ENCODE measurements around the gene SH3BP1.

The SH3BP1 gene

DNA sequence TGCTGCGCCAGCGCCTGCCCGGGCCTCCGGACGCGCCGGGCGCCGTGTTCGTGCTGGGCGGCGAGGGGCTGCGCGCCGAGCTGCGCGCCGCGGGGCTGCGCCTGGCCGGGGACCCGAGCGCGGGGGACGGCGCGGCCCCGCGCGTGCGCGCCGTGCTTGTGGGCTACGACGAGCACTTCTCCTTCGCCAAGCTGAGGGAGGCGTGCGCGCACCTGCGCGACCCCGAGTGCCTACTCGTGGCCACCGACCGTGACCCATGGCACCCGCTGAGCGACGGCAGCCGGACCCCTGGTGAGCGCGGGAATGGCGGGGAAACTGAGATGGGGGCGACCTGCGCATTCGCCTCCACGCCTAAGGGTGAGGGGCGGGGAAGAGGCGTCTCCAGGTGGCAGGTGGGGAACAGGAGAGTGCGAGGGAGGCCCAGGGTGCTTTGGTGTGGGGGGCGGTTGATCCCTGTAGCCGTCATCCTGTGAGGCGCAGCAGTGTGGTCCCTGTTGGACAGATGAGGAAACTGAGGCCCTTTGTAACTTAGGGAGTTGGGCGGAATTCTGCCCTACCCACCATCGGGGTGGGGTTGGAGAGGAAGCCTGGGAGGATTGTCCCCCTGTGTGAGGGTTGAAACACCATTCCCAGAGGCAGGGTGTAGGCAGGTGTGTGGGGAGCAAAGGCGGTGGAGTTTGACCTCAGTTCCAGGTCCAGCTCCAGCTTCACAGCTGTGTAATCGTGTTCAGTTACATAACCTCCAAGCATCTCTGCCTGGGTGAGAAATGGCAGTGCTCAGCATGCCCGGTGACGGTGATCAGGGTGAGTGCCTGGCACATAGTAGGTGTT lies 19.8 kb downstream of the SH3BP1 start:
- DNase-seq (ENCODE audit: low spot score), result no peak

DNA sequence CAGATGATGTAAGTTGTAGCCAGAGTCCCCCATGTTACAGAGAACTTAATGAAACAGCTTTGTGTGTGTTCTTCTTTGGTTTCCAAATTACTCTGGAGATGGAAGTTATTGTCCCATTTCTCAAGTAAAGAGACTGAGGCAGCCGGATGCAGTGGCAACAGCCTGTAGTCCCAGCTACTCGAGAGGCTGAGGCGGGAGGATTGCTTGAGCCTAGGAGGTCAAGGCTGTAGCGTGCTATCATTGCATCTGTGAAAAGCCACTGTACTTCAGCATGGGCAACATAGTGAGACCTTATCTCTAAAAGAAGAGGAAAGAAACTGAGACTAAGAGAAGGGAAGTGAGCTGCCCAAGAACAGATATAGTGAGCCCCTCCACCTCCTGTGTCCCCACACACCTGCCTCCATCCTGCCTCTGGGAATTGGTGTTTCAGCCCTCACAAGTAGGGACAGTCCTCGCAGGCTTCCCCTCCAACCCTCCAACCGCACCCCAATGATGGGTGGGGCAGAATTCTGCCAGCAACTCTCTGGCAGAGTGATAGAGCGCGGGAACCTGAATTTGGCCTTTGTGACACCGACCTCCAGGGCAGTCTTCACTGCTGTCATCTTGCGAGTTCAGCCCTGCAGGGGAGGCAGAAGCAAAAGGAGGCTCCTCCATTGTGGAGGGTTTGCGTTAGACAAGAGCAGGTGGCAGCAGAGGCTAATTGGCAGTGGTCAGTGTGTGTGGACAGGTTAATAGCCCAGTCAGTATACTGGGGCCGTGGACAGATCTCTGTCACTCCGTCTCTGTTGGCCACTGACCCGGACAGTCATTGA lies 20.6 kb downstream of the SH3BP1 start:
- DNase-seq (ENCODE audit: low spot score), result no peak

- DNase-seq (ENCODE audit: low spot score), result no peak
Observed at GRCh38 chr22:37660709-37661045, 21.2 kb downstream of the SH3BP1 start.

DNA sequence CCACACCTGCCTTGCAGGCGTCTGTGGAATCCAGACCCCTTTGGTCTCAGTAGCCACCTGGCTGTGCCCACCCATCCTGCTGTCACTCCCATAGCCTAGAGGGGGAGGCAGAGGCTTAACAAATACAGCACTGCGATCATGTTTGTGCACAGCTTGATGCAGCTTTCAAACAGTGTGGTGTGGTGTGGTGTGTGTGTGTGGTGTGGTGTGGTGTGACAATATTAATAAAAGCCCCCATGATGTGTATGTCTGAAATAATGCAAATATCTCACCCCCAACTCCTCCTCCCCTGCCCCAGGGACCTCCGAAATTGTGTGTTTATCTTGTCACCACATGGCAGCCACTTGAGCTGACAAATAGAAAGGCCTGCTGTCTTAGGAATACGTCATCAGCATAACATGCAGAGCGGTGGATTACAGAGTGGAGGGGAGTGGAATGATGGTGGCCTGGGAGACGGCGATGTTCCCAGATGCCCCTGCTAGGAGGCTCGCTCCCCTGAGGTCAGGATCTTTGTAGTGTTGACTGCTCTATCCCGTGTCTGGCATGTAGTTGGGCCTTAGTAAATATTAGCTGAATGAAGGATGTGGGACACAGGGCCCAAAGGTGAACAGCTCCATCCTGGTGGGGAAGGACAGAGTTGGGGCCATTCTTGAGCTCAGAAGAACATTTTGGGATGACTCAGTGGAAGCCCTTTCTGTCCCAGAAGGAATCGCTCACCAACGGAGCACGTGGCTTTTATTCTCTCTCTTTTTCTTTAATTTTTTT lies 21.9 kb downstream of the SH3BP1 start:
- peak; percentile 74 for DNase-seq (ENCODE audit: low spot score)

- DNase-seq (ENCODE audit: low spot score), result no peak
Observed at GRCh38 chr22:37662039-37662438, 22.6 kb downstream of the SH3BP1 start.

GRCh38 chr22:37663521-37664140 lies 24.2 kb downstream of the SH3BP1 start:
- DNase-seq (ENCODE audit: low spot score), result no peak

GRCh38 chr22:37664249-37665101 lies 25.0 kb downstream of the SH3BP1 start:
- peak; percentile 97 for DNase-seq (ENCODE audit: low spot score)

GRCh38 chr22:37665487-37665886 lies 26.0 kb downstream of the SH3BP1 start:
- DNase-seq (ENCODE audit: low spot score), result no peak

DNA sequence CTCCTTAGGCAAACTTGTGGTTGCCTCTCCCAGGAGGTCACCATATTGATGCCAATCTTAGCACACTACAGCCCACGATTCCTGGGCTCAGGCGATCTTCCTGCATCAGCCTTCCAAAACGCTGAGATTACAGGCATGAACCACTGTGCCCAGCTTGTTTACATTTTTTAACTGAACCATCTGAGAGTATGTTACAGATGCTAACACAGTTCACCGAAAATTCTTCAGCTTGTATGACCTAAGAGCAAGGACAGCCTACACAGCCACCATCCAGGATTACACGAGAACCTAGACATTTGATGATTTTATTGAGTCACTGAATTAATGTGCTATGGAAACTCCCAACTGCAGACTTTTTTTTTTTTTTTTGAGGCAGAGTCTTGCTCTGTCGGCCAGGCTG lies 30.1 kb downstream of the SH3BP1 start:
- no peak for DNase-seq (ENCODE audit: low spot score)

DNA sequence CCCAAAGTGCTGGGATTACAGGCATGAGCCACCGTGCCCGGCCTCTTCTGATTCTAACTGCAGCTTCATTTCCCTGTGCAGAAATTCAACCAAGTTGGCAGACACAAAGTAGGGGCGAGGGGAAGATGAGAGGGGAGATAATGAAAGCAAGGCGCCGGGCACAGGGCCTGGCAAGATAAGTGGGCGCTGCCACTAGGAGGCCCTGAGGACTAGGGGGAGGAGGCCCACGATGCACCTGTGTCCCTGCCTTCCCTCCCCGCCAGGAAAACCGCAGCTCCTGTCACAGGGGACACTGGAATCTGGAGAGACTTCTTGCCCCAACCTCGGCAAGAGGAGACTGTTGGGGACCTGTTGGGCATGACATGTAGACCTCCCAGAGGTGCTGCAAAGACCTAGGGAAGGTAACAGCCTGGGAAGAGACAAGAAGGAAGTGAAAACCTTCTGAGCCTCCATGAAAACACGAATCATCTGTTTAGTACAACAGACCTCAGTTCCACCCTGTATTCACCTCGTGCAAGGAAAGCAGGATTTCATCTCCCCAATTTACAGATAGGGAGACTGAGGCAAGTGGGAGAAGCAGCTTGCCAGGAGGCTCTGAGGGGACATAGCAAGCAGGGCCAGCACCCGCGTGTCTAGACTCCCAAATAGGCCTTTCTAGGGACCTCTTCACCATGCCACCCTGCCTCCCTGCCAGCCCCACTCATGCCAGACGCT lies 32.9 kb downstream of the SH3BP1 start:
- DNase-seq (ENCODE audit: low spot score), result no peak

DNA sequence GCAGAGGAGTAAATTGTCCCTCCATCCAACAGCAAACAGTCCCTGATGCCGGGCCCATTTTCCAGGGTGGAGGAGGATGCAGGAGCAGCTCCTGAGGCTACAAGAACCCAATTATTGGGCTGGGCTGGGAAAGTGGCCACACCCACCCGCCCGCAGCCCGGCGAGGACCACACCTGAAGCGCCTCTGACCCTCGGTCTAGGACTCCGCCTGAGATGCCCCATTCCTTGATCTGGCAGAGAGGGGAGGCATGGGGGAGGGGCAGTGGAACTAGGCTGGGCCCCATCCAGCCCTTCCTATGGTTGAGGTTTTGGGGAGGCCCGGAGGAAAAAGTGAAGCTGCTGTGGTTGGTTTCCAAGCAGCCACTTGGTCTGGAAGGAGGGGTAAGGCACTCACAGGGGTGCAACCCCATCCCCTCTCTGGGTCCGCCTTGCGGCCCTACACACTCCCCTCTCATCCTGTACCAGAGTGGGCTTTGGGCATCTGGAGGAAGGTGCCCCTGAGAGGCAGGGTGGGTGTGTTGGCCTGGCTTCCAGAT lies 33.5 kb downstream of the SH3BP1 start:
- no peak for DNase-seq (ENCODE audit: low spot score)

DNA sequence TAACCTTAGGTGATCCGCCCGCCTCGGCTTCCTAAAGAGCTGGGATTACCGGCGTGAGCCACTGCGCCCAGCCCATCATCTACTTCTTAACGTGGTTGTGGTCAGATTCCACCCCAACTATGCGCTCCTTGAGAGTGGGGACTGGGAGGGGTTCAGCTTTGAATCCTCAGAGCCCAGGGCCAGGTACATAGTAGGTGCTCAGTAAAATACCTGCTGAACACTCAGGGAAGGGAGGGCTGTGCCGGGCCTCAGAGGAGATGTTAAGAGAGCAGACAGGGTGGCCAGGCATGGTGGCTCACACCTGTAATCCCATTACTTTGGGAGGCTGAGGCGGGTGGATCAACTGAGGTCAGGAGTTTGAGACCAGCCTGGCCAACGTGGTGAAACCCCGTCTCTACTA lies 34.8 kb downstream of the SH3BP1 start:
- DNase-seq (ENCODE audit: low spot score), result no peak

DNA sequence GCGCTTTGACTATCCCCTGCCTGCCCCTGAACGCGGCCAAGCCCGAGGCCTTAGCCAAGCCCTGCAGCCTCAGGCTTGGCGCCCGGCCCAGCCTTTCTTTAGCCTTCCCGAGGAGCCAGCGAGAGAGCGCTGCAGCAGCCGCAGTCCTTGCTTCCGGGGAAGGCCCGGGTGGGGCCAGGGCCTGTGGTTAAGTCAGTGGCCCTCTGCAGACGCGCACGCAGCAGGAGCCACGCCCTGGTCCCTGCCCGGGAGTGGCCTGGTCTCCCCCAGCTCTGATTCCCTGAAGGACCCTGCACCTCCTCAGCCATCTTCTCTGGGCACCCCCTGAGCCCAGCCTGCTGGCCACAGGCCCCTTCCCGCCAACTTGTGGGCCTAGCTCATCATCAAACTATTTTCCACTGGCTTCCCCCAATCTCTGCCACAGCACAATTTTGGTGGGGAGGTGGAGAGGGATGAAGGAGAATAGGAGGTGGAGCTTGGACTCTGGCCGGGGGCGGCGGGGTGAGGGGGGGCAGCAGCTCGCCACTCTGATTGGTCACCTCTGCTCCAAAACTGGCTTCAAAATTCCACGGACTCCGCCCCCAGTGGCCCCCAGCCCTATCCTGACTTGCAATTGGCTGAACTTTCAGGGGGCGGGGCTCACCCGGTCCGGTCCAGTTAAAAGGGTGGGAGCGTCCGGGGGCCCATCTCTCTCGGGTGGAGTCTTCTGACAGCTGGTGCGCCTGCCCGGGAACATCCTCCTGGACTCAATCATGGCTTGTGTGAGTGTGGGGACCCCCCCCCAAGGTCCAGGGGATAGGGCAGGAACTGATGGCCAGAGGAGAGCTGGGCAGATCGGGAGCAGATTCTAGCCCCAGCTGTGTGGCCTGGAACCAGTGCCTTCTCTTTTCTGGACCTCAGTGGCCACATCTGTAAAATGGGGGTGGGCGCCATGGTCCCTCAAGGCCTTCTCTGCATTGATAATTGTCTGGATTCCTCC lies 35.8 kb downstream of the SH3BP1 start, which contains the start of gene LGALS1:
LGALS1 (plus strand) TSS at position 686 of the 979 bp plus-strand sequence; CDS start at position 753, 67 bp downstream.
- peak; percentile 86 for DNase-seq (ENCODE audit: low spot score)

- no peak for DNase-seq (ENCODE audit: low spot score)
Observed at GRCh38 chr22:37675930-37676735, 36.7 kb downstream of the SH3BP1 start.

- DNase-seq (ENCODE audit: low spot score), result peak; percentile 49
Observed at GRCh38 chr22:37676736-37677492, 37.4 kb downstream of the SH3BP1 start.

DNA sequence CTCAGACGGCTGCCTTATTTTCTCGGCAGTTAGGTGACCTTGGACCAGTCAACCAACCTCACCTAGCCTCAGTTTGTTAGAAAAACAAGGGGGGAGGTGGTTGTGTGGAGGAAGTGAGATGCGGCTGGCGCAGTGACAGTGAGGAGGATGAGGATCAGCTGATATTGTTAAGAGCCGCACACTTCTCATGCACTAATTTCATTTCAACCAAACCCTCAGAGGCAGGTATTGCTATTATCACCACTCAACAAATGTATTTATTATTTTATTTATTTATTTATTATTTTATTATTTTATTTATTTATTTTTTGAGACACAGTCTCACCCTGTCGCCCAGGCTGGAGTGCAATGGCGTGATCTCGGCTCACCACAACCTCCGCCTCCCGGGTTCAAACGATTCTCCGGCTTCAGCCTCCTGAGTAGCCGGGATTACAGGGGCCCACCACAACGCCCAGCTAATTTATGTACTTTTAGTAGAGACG lies 38.1 kb downstream of the SH3BP1 start:
- DNase-seq (ENCODE audit: low spot score), result no peak

DNA sequence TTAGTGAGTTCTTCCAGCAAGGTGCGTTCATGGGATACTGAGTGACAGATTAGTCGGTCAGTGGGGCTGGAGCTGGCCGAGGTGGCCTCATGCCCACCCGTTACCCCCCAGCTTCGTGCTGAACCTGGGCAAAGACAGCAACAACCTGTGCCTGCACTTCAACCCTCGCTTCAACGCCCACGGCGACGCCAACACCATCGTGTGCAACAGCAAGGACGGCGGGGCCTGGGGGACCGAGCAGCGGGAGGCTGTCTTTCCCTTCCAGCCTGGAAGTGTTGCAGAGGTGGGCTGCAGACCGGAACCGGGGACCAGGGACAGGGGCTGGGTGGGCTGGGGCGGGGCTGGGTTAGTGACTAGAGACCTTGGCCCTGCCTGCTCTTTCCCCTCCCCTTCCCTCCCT lies 38.9 kb downstream of the SH3BP1 start:
- no peak for DNase-seq (ENCODE audit: low spot score)
